Raji (cell line): ENCODE measurements around the gene SPATA6L.

Source experiments
- POLR2A ChIP-seq: IDR thresholded peaks from 2 replicates; pipeline ENCODE4 v1.6.1; 2011; ENCODE audit warnings: low read depth, low read length, control low read depth; ENCODE audit not compliant: insufficient read depth

The SPATA6L gene

GRCh38 chr9:4618700-4619099, 47.6 kb downstream of the SPATA6L start:
- no peak for TF ChIP-seq POLR2A

GRCh38 chr9:4617752-4618151, 48.5 kb downstream of the SPATA6L start:
- no peak for TF ChIP-seq POLR2A

- no peak for TF ChIP-seq POLR2A
These were observed 50.5 kb downstream of the SPATA6L start for GRCh38 chr9:4615778-4616177.

- TF ChIP-seq POLR2A, result no peak
These were observed 51.0 kb downstream of the SPATA6L start for GRCh38 chr9:4615251-4615650.

GRCh38 chr9:4614627-4615026, 51.7 kb downstream of the SPATA6L start:
- TF ChIP-seq POLR2A, result no peak

- TF ChIP-seq POLR2A, result no peak
These were observed 61.6 kb downstream of the SPATA6L start for GRCh38 chr9:4604678-4605095.

GRCh38 chr9:4603830-4604229, 62.5 kb downstream of the SPATA6L start:
- no peak for TF ChIP-seq POLR2A

- no peak for TF ChIP-seq POLR2A
These were observed 65.9 kb downstream of the SPATA6L start for GRCh38 chr9:4600368-4600767.

GRCh38 chr9:4596165-4596922, 69.9 kb downstream of the SPATA6L start:
- TF ChIP-seq POLR2A, result no peak

GRCh38 chr9:4594994-4595393, 71.3 kb downstream of the SPATA6L start:
- TF ChIP-seq POLR2A, result no peak

GRCh38 chr9:4594545-4594944, 71.7 kb downstream of the SPATA6L start:
- TF ChIP-seq POLR2A, result no peak

GRCh38 chr9:4592886-4593285, 73.4 kb downstream of the SPATA6L start:
- TF ChIP-seq POLR2A, result no peak

GRCh38 chr9:4592295-4592694, 74.0 kb downstream of the SPATA6L start:
- TF ChIP-seq POLR2A, result no peak

GRCh38 chr9:4591123-4591500, 75.2 kb downstream of the SPATA6L start:
- TF ChIP-seq POLR2A, result no peak

GRCh38 chr9:4590430-4591122, 75.7 kb downstream of the SPATA6L start:
- TF ChIP-seq POLR2A, result no peak

- TF ChIP-seq POLR2A, result no peak
These were observed 77.6 kb downstream of the SPATA6L start for GRCh38 chr9:4588721-4589120.
